SK-N-SH (cell line): ENCODE results near the gene C12orf60.

Experiments
- EP300 ChIP-seq, 2 experiments: IDR thresholded peaks; 2 replicates each; pipeline versions ENCODE4 v1.4.0 to v1.6.1; 2012; ENCODE audit warnings: borderline replicate concordance in 1 of 2, low read depth in 1 of 2, low read length in 1 of 2
- NFIC ChIP-seq: IDR thresholded peaks from 2 replicates; pipeline ENCODE4 v1.4.0; 2012; ENCODE audit warnings: borderline replicate concordance
- TF ChIP-seq, protein P1 (sequence below): IDR thresholded peaks from 2 replicates; pipeline ENCODE4 v1.4.0; 2012; ENCODE audit warnings: low read depth, borderline replicate concordance
- TF ChIP-seq, protein P2 (sequence below): fragments of 200-600 bp; sonication (generic); IDR thresholded peaks from 2 replicates; pipeline ENCODE4 v1.6.1; 2017; ENCODE audit warnings: antibody characterized with exemption, mild to moderate bottlenecking, moderate library complexity

DNA sequence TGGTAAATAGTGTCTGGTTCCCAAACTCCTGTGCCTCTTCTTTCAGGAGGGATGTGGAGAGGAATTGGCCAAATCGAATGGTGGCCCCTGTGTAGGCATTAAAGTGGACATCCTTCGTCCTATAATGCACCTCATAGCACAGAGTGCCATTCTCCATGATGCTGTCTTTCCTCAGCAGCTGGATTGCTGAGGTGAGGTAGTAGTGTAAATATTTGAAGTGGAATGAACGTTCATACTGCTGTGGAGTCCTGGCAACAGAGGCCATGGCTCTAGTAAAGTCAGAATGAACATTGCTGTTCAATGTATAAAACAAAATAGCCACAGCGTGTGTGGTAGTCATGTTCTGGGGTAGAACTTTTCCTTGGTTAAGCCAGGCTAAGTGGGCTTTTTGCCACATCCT is 37.1 kb downstream of the C12orf60 start:
- TF ChIP-seq, protein P1, sequence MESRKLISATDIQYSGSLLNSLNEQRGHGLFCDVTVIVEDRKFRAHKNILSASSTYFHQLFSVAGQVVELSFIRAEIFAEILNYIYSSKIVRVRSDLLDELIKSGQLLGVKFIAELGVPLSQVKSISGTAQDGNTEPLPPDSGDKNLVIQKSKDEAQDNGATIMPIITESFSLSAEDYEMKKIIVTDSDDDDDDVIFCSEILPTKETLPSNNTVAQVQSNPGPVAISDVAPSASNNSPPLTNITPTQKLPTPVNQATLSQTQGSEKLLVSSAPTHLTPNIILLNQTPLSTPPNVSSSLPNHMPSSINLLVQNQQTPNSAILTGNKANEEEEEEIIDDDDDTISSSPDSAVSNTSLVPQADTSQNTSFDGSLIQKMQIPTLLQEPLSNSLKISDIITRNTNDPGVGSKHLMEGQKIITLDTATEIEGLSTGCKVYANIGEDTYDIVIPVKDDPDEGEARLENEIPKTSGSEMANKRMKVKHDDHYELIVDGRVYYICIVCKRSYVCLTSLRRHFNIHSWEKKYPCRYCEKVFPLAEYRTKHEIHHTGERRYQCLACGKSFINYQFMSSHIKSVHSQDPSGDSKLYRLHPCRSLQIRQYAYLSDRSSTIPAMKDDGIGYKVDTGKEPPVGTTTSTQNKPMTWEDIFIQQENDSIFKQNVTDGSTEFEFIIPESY, result no peak
- no peak for TF ChIP-seq EP300 (IDR thresholded peaks at IDR 0.05; ENCODE audit: borderline replicate concordance in 1 of 2, low read depth in 1 of 2, low read length in 1 of 2)
- TF ChIP-seq NFIC, result no peak
- TF ChIP-seq, protein P2, sequence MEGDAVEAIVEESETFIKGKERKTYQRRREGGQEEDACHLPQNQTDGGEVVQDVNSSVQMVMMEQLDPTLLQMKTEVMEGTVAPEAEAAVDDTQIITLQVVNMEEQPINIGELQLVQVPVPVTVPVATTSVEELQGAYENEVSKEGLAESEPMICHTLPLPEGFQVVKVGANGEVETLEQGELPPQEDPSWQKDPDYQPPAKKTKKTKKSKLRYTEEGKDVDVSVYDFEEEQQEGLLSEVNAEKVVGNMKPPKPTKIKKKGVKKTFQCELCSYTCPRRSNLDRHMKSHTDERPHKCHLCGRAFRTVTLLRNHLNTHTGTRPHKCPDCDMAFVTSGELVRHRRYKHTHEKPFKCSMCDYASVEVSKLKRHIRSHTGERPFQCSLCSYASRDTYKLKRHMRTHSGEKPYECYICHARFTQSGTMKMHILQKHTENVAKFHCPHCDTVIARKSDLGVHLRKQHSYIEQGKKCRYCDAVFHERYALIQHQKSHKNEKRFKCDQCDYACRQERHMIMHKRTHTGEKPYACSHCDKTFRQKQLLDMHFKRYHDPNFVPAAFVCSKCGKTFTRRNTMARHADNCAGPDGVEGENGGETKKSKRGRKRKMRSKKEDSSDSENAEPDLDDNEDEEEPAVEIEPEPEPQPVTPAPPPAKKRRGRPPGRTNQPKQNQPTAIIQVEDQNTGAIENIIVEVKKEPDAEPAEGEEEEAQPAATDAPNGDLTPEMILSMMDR, result no peak
